BE2C (cell line): ENCODE results near the gene SAXO1.
"Not testable (repeated sequence)": the region's sequence is repeated elsewhere in the genome, so short reads cannot be mapped to it uniquely, and the experiment has no call there.

Experiments
- DNase-seq: peaks from one replicate; pipeline ENCODE4 v3.0.0-alpha.2; 2020
- H3K27me3 ChIP-seq: fragments of 250-450 bp; sonication (Bioruptor Pico); 2 replicates; pipeline ENCODE4 v1.5.1; 2020; ENCODE audit warnings: mild to moderate bottlenecking
- H3K36me3 ChIP-seq: fragments of 250-450 bp; sonication (Bioruptor Pico); 2 replicates; pipeline ENCODE4 v1.5.1; 2020; ENCODE audit warnings: mild to moderate bottlenecking
- H3K4me1 ChIP-seq: fragments of 250-450 bp; sonication (Bioruptor Pico); 2 replicates; pipeline ENCODE4 v1.5.1; 2020
- H3K4me3 ChIP-seq: 2 replicates; pipeline ENCODE4 v1.5.1; 2011; ENCODE audit warnings: low read depth, low read length
- H3K9me3 ChIP-seq: fragments of 250-450 bp; sonication (Bioruptor Pico); 2 replicates; pipeline ENCODE4 v1.5.1; 2020
- CTCF ChIP-seq: IDR thresholded peaks from 2 replicates; pipeline ENCODE4 v1.5.1; 2012; ENCODE audit warnings: mild to moderate bottlenecking, low read depth, low read length

The SAXO1 gene

GRCh38 chr9:18947892-18948339, 85.1 kb downstream of the SAXO1 start:
- H3K27me3 ChIP-seq, result no peaks in the 10 kb centered on the region
- no peaks in the 10 kb centered on the region for H3K36me3 ChIP-seq
- no peak overlapping the region for H3K4me3 ChIP-seq
- peak; percentile 32 for DNase-seq
- peak; percentile 20; the same call in 1 of the 2 replicates for TF ChIP-seq CTCF
- no peaks in the 10 kb centered on the region for H3K4me1 ChIP-seq
- H3K9me3 ChIP-seq, result no peaks in the 10 kb centered on the region

- DNase-seq, result no peak
- TF ChIP-seq CTCF, result no peak
- Histone ChIP-seq H3K36me3 (no peaks in the 10 kb centered on the region), H3K27me3 (no peaks in the 10 kb centered on the region; the same call in 1 of the 2 replicates), H3K4me3 (no peak overlapping the region), H3K4me1 (no peaks in the 10 kb centered on the region), H3K9me3 (no peaks in the 10 kb centered on the region)
These were observed 90.2 kb downstream of the SAXO1 start for GRCh38 chr9:18942801-18943200.

- no peak for DNase-seq
- H3K27me3 ChIP-seq, result no peaks in the 10 kb centered on the region; the same call in 1 of the 2 replicates
- TF ChIP-seq CTCF, result no peak
- H3K36me3 ChIP-seq, result no peaks in the 10 kb centered on the region
- no peaks in the 10 kb centered on the region for H3K4me1 ChIP-seq
- H3K9me3 ChIP-seq, result no peaks in the 10 kb centered on the region
- no peak overlapping the region for H3K4me3 ChIP-seq
These were observed 91.8 kb downstream of the SAXO1 start for GRCh38 chr9:18941060-18941740.

- Histone ChIP-seq H3K4me1 (no peaks in the 10 kb centered on the region), H3K27me3 (no peaks in the 10 kb centered on the region; the same call in 1 of the 2 replicates), H3K4me3 (no peak overlapping the region), H3K36me3 (no peaks in the 10 kb centered on the region), H3K9me3 (no peaks in the 10 kb centered on the region)
- no peak for DNase-seq
- no peak for TF ChIP-seq CTCF
These were observed 93.1 kb downstream of the SAXO1 start for GRCh38 chr9:18939943-18940342.

GRCh38 chr9:18936094-18936871, 96.7 kb downstream of the SAXO1 start:
- no peak for DNase-seq
- no peak for TF ChIP-seq CTCF
- Histone ChIP-seq H3K4me3 (no peak overlapping the region), H3K9me3 (no peaks in the 10 kb centered on the region), H3K4me1 (no peaks in the 10 kb centered on the region), H3K36me3 (no peaks in the 10 kb centered on the region), H3K27me3 (no peaks in the 10 kb centered on the region; the same call in 1 of the 2 replicates)

GRCh38 chr9:18935541-18935940, 97.5 kb downstream of the SAXO1 start:
- TF ChIP-seq CTCF, result no peak
- no peaks in the 10 kb centered on the region for H3K4me1 ChIP-seq
- no peaks in the 10 kb centered on the region; the same call in 1 of the 2 replicates for H3K27me3 ChIP-seq
- H3K4me3 ChIP-seq, result no peak overlapping the region
- H3K36me3 ChIP-seq, result no peaks in the 10 kb centered on the region
- DNase-seq, result no peak
- H3K9me3 ChIP-seq, result no peaks in the 10 kb centered on the region

- H3K9me3 ChIP-seq, H3K4me1 ChIP-seq, H3K36me3 ChIP-seq, H3K27me3 ChIP-seq, DNase-seq, H3K4me3 ChIP-seq: not testable (repeated sequence)
These were observed 102.4 kb downstream of the SAXO1 start for GRCh38 chr9:18930611-18931010.
